Measurements from ENCODE around the gene ZNF714.

Gene ZNF714

GRCh38 chr19:21115430-21115829 lies 33.4 kb downstream of the ZNF714 start:
- TF ChIP-seq CTCF (IDR thresholded peaks at IDR 0.05): no peak

- no peak for TF ChIP-seq CTCF (IDR thresholded peaks at IDR 0.05)
Measured at GRCh38 chr19:21117041-21117907, 35.3 kb downstream of the ZNF714 start.

- no peak for TF ChIP-seq CTCF (IDR thresholded peaks at IDR 0.05)
Measured at GRCh38 chr19:21126078-21126477, 44.1 kb downstream of the ZNF714 start.

GRCh38 chr19:21127001-21127400 lies 45.0 kb downstream of the ZNF714 start:
- TF ChIP-seq CTCF (IDR thresholded peaks at IDR 0.05): no peak

- no peak for TF ChIP-seq CTCF (IDR thresholded peaks at IDR 0.05)
Measured at GRCh38 chr19:21127898-21128297, 45.9 kb downstream of the ZNF714 start.

- TF ChIP-seq CTCF (IDR thresholded peaks at IDR 0.05): no peak
Measured at GRCh38 chr19:21128901-21129698, 47.1 kb downstream of the ZNF714 start.

GRCh38 chr19:21130097-21130775 lies 48.2 kb downstream of the ZNF714 start:
- TF ChIP-seq CTCF (IDR thresholded peaks at IDR 0.05): no peak
